Measurements from ENCODE around the gene LIPT1. TPM values are rescaled to one million over a fixed set of nuclear protein-coding genes. Genes with fewer than 3 reads are reported as not detected.

The LIPT1 gene
- total and polyA plus RNA-seq, 4 donors: 2.3 to 4.8 (median 3.5) TPM

DNA sequence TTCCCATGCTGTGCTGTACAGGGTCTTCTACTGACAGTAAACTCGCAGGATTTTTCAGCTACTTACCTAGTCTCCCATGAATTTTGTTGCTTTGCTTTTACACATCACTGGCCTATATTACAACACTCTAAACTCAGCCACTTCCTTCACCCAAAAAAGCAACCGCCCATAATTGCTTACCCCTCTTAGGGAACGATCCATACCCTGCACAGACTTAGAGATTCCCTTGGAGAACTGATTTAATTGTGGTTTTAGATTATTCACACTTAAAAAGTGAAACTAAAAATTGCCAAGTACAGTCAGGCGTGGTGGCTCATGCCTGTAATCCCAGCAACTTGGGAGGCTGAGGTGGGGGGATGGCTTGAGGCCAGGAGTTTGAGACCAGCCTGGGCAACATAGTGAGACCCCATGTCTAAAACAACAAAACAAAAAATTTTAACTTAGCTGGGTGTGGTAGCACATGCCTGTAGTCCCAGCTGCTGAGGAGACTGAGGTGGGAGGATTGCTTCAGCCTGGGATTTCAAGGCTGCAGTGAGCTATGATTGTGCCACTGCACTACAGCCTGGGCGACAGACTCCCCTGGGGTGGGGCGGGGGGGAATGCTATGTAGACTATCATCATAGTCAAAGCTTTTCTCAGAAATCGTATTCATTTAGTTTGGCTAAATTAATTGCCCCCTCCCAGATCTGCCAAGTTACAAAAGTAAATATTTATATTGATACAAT lies 45.5 kb downstream of the LIPT1 start:
- Histone ChIP-seq H3K4me3 (ENCODE audit: low read depth in 1 of 3, low read length in 3 of 3) (no peak overlapping the region), H3K4me1 (ENCODE audit: control insufficient read depth in 4 of 4, insufficient read depth in 4 of 4, low read length in 3 of 4) (no peaks in the 10 kb centered on the region), H3K9me3 (ENCODE audit: control insufficient read depth in 4 of 4, low read length in 3 of 4) (no peaks in the 10 kb centered on the region), H3K27ac (ENCODE audit: low read depth in 1 of 2, low read length in 2 of 2) (no peak overlapping the region), H3K27me3 (ENCODE audit: control insufficient read depth in 4 of 4, insufficient read depth in 4 of 4, low read length in 3 of 4) (no peaks in the 10 kb centered on the region), H3K36me3 (ENCODE audit: control insufficient read depth in 4 of 4, insufficient read depth in 3 of 4, low read depth in 1 of 4, low read length in 3 of 4) (peaks cover 5 to 28% (median 18%) of the 10 kb centered on the region in 4 donors), H3K9ac (ENCODE audit: low read depth in 1 of 2, low read length in 2 of 2) (no peak overlapping the region)
- DNase-seq (ENCODE audit: low spot score): no peak
- TF ChIP-seq FOXA1 (IDR thresholded peaks at IDR 0.05) (no peak), HNF4A (conservative IDR thresholded peaks at IDR 0.05) (no peak), SP1 (IDR thresholded peaks at IDR 0.05) (no peak), JUND (IDR thresholded peaks at IDR 0.05) (no peak), GABPA (IDR thresholded peaks at IDR 0.05 in 1 of 2, conservative IDR thresholded peaks at IDR 0.05 in 1 of 2) (no peak), FOXA2 (IDR thresholded peaks at IDR 0.05) (no peak), YY1 (IDR thresholded peaks at IDR 0.05) (no peak), EGR1 (IDR thresholded peaks at IDR 0.05; ENCODE audit: low read depth in 2 of 2) (no peak), RXRA (IDR thresholded peaks at IDR 0.05) (no peak), HNF4G (IDR thresholded peaks at IDR 0.05) (no peak), RAD21 (IDR thresholded peaks at IDR 0.05) (no peak)
- TF ChIP-seq, protein P1, sequence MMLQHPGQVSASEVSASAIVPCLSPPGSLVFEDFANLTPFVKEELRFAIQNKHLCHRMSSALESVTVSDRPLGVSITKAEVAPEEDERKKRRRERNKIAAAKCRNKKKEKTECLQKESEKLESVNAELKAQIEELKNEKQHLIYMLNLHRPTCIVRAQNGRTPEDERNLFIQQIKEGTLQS (IDR thresholded peaks at IDR 0.05): no peak
- TF ChIP-seq, protein P2, sequence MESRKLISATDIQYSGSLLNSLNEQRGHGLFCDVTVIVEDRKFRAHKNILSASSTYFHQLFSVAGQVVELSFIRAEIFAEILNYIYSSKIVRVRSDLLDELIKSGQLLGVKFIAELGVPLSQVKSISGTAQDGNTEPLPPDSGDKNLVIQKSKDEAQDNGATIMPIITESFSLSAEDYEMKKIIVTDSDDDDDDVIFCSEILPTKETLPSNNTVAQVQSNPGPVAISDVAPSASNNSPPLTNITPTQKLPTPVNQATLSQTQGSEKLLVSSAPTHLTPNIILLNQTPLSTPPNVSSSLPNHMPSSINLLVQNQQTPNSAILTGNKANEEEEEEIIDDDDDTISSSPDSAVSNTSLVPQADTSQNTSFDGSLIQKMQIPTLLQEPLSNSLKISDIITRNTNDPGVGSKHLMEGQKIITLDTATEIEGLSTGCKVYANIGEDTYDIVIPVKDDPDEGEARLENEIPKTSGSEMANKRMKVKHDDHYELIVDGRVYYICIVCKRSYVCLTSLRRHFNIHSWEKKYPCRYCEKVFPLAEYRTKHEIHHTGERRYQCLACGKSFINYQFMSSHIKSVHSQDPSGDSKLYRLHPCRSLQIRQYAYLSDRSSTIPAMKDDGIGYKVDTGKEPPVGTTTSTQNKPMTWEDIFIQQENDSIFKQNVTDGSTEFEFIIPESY (IDR thresholded peaks at IDR 0.05): no peak
- TF ChIP-seq, protein P3, sequence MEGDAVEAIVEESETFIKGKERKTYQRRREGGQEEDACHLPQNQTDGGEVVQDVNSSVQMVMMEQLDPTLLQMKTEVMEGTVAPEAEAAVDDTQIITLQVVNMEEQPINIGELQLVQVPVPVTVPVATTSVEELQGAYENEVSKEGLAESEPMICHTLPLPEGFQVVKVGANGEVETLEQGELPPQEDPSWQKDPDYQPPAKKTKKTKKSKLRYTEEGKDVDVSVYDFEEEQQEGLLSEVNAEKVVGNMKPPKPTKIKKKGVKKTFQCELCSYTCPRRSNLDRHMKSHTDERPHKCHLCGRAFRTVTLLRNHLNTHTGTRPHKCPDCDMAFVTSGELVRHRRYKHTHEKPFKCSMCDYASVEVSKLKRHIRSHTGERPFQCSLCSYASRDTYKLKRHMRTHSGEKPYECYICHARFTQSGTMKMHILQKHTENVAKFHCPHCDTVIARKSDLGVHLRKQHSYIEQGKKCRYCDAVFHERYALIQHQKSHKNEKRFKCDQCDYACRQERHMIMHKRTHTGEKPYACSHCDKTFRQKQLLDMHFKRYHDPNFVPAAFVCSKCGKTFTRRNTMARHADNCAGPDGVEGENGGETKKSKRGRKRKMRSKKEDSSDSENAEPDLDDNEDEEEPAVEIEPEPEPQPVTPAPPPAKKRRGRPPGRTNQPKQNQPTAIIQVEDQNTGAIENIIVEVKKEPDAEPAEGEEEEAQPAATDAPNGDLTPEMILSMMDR (IDR thresholded peaks at IDR 0.05; ENCODE audit: low read depth, low read length, missing input control): no peak
- TF ChIP-seq, protein P4, sequence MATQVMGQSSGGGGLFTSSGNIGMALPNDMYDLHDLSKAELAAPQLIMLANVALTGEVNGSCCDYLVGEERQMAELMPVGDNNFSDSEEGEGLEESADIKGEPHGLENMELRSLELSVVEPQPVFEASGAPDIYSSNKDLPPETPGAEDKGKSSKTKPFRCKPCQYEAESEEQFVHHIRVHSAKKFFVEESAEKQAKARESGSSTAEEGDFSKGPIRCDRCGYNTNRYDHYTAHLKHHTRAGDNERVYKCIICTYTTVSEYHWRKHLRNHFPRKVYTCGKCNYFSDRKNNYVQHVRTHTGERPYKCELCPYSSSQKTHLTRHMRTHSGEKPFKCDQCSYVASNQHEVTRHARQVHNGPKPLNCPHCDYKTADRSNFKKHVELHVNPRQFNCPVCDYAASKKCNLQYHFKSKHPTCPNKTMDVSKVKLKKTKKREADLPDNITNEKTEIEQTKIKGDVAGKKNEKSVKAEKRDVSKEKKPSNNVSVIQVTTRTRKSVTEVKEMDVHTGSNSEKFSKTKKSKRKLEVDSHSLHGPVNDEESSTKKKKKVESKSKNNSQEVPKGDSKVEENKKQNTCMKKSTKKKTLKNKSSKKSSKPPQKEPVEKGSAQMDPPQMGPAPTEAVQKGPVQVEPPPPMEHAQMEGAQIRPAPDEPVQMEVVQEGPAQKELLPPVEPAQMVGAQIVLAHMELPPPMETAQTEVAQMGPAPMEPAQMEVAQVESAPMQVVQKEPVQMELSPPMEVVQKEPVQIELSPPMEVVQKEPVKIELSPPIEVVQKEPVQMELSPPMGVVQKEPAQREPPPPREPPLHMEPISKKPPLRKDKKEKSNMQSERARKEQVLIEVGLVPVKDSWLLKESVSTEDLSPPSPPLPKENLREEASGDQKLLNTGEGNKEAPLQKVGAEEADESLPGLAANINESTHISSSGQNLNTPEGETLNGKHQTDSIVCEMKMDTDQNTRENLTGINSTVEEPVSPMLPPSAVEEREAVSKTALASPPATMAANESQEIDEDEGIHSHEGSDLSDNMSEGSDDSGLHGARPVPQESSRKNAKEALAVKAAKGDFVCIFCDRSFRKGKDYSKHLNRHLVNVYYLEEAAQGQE (IDR thresholded peaks at IDR 0.05): no peak
- 87% methylated on average over 7 of the region's 7 CpGs for WGBS

Data from liver (tissue), 9 donors.